ENCODE measurements around the gene THOP1. TPM values are rescaled to one million over a fixed set of nuclear protein-coding genes. Genes with fewer than 3 reads are reported as not detected.

Gene THOP1
- total and polyA plus RNA-seq, 10 of the 15 experiments (the other 5 are each of a cell fraction or from before 2014, with no cell fraction given) = 1.9 to 270 (median 169) TPM

DNA sequence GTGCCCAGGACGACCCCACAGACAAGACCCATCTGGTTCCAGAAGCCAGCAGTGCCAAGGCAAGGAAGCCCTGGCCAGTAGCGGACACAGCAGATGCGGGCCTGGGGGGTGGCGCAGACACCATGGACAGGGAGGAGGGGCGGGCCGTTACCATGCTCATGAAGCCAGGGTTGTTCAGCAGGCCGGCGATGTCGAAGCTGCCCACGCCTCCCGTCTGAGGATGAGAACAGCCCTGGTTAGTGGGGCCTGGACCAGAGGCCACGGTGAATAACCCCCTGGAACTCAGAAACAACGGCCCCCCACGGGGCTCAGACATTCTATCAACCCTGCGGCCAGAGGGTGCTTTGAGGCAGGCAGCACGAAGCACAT is 24.0 kb upstream of the THOP1 start (continued):
- TF ChIP-seq, protein P1, sequence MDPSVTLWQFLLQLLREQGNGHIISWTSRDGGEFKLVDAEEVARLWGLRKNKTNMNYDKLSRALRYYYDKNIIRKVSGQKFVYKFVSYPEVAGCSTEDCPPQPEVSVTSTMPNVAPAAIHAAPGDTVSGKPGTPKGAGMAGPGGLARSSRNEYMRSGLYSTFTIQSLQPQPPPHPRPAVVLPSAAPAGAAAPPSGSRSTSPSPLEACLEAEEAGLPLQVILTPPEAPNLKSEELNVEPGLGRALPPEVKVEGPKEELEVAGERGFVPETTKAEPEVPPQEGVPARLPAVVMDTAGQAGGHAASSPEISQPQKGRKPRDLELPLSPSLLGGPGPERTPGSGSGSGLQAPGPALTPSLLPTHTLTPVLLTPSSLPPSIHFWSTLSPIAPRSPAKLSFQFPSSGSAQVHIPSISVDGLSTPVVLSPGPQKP (IDR thresholded peaks at IDR 0.05; ENCODE audit: low read depth, low read length) = no peak
- TF ChIP-seq, protein P2, sequence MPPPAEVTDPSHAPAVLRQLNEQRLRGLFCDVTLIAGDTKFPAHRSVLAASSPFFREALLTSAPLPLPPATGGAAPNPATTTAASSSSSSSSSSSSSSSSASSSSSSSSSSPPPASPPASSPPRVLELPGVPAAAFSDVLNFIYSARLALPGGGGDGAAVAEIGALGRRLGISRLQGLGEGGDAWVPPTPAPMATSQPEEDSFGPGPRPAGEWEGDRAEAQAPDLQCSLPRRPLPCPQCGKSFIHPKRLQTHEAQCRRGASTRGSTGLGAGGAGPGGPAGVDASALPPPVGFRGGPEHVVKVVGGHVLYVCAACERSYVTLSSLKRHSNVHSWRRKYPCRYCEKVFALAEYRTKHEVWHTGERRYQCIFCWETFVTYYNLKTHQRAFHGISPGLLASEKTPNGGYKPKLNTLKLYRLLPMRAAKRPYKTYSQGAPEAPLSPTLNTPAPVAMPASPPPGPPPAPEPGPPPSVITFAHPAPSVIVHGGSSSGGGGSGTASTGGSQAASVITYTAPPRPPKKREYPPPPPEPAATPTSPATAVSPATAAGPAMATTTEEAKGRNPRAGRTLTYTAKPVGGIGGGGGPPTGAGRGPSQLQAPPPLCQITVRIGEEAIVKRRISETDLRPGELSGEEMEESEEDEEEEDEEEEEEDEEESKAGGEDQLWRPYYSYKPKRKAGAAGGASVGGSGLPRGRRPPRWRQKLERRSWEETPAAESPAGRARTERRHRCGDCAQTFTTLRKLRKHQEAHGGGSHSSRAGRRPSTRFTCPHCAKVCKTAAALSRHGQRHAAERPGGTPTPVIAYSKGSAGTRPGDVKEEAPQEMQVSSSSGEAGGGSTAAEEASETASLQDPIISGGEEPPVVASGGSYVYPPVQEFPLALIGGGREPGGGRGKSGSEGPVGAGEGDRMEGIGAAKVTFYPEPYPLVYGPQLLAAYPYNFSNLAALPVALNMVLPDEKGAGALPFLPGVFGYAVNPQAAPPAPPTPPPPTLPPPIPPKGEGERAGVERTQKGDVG (CRISPR knock-in tag; IDR thresholded peaks at IDR 0.05) = no peak
- TF ChIP-seq TAF1 (IDR thresholded peaks at IDR 0.05; ENCODE audit: borderline replicate concordance, low read depth, low read length) (no peak), HCFC1 (IDR thresholded peaks at IDR 0.05; ENCODE audit: low read length) (no peak), KLF5 (IDR thresholded peaks at IDR 0.05; ENCODE audit: partially characterized antibody) (no peak), SP1 (IDR thresholded peaks at IDR 0.05; ENCODE audit: low read depth, low read length) (no peak), PML (IDR thresholded peaks at IDR 0.05; ENCODE audit: low read length) (no peak), POLR2A (IDR thresholded peaks at IDR 0.05; ENCODE audit: low read depth, low read length) (no peak), MEF2A (IDR thresholded peaks at IDR 0.05; ENCODE audit: insufficient read depth, low read depth, low read length) (no peak)
- TF ChIP-seq, protein P3, sequence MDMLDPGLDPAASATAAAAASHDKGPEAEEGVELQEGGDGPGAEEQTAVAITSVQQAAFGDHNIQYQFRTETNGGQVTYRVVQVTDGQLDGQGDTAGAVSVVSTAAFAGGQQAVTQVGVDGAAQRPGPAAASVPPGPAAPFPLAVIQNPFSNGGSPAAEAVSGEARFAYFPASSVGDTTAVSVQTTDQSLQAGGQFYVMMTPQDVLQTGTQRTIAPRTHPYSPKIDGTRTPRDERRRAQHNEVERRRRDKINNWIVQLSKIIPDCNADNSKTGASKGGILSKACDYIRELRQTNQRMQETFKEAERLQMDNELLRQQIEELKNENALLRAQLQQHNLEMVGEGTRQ (IDR thresholded peaks at IDR 0.05; ENCODE audit: borderline replicate concordance, low read depth, low read length) = no peak

Measured in GM12878 (cell line).